HG02642 (cell line): ENCODE measurements around the gene PARP16.
"Not testable (repeated sequence)": the region's sequence is repeated elsewhere in the genome, so short reads cannot be mapped to it uniquely, and the experiment has no call there.

Experiments
- ATAC-seq: cut with Tn5 transposase; IDR thresholded peaks from one replicate; pipeline ENCODE4 v1.9.1; 2021; ENCODE audit warnings: mild to moderate bottlenecking; ENCODE audit not compliant: unreplicated experiment, poor library complexity

PARP16 gene

GRCh38 chr15:65246026-65246714 lies 40.5 kb downstream of the PARP16 start:
- no peak for ATAC-seq

- no peak for ATAC-seq
These were observed 41.4 kb downstream of the PARP16 start for GRCh38 chr15:65245096-65245856.

- no peak for ATAC-seq
These were observed 42.0 kb downstream of the PARP16 start for GRCh38 chr15:65244638-65245037.

- ATAC-seq, result not testable (repeated sequence)
These were observed 50.2 kb downstream of the PARP16 start for GRCh38 chr15:65236443-65236842.

- ATAC-seq, result no peak
These were observed 53.0 kb downstream of the PARP16 start for GRCh38 chr15:65233696-65234095.

GRCh38 chr15:65232520-65232919 lies 54.2 kb downstream of the PARP16 start:
- no peak for ATAC-seq

GRCh38 chr15:65231306-65231705 lies 55.4 kb downstream of the PARP16 start:
- no peak for ATAC-seq

- not testable (repeated sequence) for ATAC-seq
These were observed 59.8 kb downstream of the PARP16 start for GRCh38 chr15:65226901-65227300.

- ATAC-seq, result no peak
These were observed 60.5 kb downstream of the PARP16 start for GRCh38 chr15:65226221-65226620.

GRCh38 chr15:65223996-65224395 lies 62.7 kb downstream of the PARP16 start:
- ATAC-seq, result no peak

GRCh38 chr15:65222891-65223290 lies 63.8 kb downstream of the PARP16 start:
- ATAC-seq, result no peak

GRCh38 chr15:65221697-65222096 lies 65.0 kb downstream of the PARP16 start:
- no peak for ATAC-seq

- ATAC-seq, result no peak
These were observed 67.5 kb downstream of the PARP16 start for GRCh38 chr15:65219137-65219536.

GRCh38 chr15:65217526-65218482 lies 68.9 kb downstream of the PARP16 start:
- no peak for ATAC-seq

GRCh38 chr15:65215496-65215895 lies 71.2 kb downstream of the PARP16 start:
- ATAC-seq, result no peak

GRCh38 chr15:65214010-65214409 lies 72.7 kb downstream of the PARP16 start:
- ATAC-seq, result no peak

- no peak for ATAC-seq
These were observed 73.4 kb downstream of the PARP16 start for GRCh38 chr15:65213241-65213640.

GRCh38 chr15:65212097-65212496 lies 74.6 kb downstream of the PARP16 start:
- ATAC-seq, result no peak

- ATAC-seq, result no peak
These were observed 75.2 kb downstream of the PARP16 start for GRCh38 chr15:65211482-65211982.

- ATAC-seq, result no peak
These were observed 75.8 kb downstream of the PARP16 start, which contains the start of gene CILP for GRCh38 chr15:65210770-65211481. CILP (minus strand) TSS chr15:65211473; CDS start chr15:65209755, 1,718 bp downstream.
